GM21529 (cell line): ENCODE measurements around the gene RAB36.

Experiments
- ATAC-seq: cut with Tn5 transposase; IDR thresholded peaks from one replicate; pipeline ENCODE4 v1.9.1; 2021; ENCODE audit not compliant: unreplicated experiment

RAB36 gene

GRCh38 chr22:23137468-23137867, 7.8 kb upstream of the RAB36 start:
- ATAC-seq = no peak

DNA sequence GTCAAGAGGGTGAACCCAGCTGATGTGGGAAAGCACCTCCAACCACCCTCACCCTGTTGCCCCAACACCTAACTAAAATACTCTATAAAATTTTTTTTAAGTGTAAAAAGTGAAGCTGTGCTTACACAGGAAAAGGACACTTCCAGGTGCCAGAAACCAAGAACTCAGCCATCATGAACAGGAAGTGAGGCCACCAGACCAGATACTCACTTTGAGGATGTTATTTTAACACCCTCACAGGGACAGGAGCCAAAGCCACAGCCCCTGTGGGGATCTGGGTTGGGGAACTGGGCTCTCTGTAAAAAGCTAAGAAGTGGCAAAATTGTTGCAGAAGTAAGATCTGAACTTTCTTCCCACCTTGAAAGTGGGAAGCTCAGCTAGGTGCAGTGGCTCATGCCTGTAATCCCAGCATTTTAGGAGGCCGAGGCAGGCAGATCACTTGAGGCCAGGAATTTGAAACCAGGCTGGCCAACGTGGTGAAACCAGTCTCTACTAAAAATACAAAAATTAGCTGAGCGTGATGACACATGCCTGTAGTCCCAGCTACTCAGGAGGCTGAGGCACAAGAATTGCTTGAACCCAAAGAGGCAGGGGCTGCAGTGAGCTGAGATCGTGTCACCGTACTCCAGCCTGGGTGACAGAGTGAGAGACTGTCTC, 7.2 kb upstream of the RAB36 start:
- peak; percentile 50 for ATAC-seq

DNA sequence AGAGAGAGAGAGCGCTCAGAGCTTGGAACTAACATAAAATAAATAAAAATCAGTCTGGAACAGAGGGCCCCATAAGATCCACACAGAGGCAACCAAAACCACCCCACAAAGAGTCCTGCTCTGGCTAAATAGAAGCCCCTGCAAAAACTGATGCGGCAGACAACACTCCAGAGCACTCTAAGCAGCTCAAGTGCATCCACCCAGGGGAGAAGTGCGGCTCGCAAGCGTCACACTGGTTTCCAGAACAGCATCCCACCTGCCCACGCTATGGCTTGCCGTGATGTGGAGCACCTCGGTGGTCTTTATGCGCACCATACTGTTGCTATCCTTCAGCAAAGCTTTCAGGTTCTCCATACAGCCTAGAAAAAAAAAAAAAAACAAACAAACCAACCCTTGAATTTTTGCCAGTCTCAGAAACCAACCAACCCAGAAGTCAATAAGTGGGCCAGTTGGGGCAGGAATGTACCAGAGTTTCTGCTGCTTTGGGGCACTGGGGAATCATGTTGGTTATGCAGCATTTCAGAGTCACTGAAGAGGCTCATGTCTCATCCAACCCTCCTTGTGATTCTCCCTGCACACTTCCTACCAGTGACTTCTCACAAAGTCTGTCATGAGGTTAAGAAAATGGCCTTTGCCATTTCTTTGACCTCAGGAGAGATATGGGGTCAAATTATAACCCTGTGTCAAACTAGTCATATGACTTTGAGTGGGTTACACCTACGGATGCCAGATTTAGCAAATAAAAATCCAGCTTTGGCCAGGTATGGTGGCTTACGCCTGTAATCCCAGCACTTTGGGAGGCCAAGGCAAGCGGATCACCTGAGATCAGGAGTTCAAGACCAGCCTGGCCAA, 6.5 kb upstream of the RAB36 start:
- ATAC-seq = no peak

DNA sequence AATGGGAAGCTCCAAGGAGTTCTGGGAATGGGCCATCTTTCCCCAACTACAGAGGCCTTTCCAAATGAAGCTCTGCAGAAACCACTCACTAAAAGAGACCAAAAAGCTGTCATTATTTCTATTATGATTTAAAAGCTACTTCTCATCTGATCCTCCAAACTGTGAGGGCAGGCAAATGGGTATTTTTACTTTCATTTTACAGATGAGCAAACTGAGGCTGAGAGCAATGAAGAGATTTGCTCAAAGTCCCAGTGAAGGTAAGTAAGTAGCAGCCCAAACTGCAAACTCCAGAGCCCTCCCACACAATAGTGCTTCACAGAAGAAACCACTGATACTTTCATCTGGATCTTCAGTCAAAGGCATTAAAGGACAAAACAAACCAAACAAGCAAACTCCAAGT, 4.9 kb upstream of the RAB36 start:
- ATAC-seq = no peak

GRCh38 chr22:23142546-23143105, 2.7 kb upstream of the RAB36 start:
- no peak for ATAC-seq

- ATAC-seq = no peak
These were observed 2.2 kb upstream of the RAB36 start for GRCh38 chr22:23143119-23143518.

- no peak for ATAC-seq
These were observed 845 bp upstream of the RAB36 start for GRCh38 chr22:23144432-23144831.

- ATAC-seq = no peak
These were observed 697 bp downstream of the RAB36 start for GRCh38 chr22:23145878-23146470.

DNA sequence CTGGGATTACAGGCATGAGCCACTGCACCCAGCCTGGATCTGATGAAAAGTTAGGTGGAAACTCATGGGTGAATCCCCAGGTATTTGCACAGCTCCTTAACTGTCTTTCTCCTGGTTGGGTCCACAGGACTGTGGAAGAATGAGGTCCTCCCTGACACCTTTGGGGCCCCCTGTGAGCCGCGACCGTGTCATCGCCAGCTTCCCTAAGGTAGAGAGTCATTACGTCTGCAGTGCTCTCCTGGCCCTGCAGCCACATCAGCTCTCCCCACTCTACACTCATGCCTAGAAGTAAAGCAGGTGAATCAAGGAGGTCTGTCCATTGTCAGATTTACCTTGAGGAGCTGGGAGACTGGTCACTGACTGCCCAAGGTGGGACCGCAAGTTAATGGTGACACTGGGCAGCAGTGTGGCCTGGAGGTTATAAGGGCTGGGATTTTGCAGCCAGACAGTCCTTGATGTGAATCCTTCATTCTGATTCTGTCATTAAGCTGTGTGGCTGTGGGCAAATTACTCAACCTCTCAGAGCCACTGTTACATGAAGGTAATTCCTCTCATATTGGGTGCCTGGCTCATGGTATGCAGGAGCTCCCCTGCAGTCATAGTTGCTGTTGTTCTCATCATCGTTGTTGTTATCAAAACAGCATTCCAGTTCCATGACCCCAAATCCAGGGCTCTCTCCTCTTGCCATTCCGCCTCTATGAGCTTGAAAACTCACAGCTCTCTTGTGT, 1.4 kb downstream of the RAB36 start:
- no peak for ATAC-seq

DNA sequence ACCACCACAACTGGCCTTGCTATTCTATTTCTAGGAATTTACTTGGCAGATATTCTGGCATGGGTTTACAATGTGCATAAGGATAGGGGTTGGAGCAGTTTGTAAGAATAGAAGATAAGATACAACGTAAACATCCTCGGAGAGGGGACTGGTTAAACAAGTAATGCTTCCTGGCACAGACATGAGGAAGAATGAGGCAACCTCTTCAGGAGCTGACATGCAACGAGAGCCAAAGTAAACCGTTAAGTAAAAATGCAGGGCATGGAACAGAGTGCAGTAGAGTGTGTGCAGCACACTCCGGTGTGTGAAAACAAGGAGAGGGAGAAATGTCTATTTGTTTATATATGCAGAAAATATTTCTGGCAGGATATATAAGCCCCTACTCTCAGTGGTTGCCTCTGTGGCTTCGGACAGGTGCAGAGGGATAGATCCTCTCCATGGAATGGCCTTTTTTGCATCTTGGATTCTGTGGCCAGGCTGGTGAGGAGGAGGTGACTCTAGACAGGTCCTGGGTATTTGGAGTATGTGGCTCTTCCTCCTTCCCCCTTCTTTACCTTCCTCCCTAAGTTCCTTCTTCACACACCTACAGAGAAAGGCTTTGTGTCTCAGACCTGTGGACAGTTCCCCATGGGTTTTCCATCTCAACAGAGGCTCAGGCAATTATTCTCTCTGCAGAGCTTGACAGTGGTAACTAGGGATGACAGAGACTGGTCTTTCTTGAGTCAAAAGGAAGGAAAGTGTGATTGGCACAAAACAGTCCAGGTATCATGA, 2.5 kb downstream of the RAB36 start:
- no peak for ATAC-seq

GRCh38 chr22:23149743-23150238, 4.5 kb downstream of the RAB36 start:
- no peak for ATAC-seq

DNA sequence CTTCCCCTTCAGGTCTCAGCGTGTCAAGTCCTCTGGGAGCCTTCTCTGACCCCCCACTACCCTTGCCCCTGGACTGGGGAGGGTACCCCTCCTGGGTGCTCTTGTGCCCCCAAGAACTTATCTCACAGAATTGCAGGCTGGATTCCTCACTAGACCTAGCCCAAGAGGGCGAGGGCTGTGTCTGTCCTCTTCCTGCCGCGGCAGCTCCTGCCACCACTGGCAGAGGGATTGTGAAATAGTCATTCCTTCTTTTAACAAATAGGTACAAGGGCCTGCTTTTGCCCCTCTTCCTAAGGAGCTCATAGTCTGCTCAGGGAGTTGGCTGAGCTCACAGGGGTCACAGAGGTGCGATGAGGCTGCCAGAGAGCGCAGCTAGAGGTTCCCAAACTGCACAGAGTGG, 5.5 kb downstream of the RAB36 start:
- ATAC-seq = no peak

DNA sequence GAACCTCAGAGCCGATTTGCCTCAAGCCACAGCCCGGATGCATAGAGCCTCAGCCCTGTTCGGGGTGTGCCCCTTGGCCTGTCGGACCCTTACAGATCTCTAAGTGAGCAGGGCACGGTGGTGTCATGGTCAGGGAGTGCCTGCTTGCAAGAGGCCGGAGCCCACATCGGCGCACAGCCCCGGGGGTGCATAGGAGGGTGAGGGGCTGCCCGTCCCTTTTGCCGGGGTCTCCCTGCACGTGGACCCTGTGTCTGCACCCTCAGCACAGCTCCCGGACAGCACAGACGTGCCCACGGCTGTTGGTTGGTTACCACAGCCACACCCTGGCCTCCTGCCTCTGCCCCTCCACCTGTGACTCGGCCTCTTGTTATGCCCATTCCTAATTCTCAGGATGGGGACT, 6.5 kb downstream of the RAB36 start:
- ATAC-seq = no peak

GRCh38 chr22:23152238-23153114, 7.2 kb downstream of the RAB36 start:
- no peak for ATAC-seq

GRCh38 chr22:23153994-23154393, 8.7 kb downstream of the RAB36 start:
- ATAC-seq = no peak

- no peak for ATAC-seq
These were observed 9.2 kb downstream of the RAB36 start for GRCh38 chr22:23154461-23154860.

DNA sequence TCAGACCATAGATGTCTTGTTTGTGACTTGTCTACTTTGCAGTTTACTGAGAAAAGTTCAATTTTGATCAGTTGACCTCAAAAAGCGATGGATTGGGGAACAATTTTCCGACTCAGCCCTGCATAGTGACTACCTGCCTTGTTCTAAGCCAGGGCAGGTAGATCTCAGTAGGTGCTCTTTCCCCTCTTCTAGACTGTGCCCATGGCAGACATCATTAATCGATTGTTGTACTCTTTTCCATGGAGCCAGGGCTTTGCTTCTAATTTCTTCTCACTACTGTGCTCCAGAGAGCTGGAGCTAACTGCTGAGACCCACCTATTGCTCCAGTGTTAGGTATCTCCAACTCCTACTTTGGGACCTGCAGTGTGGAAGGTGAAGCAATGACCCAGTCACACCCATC, 9.9 kb downstream of the RAB36 start:
- no peak for ATAC-seq

DNA sequence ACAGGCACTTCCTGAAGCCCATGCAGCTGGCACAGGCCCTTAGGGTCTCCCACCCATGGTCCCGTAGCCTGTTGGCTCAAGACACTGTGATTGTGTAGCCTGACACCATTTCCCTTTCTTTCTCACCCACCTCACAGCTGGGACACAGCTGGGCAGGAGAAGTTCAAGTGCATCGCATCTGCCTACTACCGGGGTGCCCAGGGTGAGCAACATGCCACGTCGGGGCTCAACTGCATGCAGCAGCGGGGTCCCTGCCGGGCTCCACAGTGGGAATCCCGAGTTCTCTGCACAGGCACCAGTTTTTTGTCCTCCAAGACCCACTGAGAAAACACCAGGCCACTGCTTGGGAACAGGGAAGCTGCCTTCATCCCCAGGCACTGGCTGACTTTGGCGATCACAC, 10.6 kb downstream of the RAB36 start:
- ATAC-seq = no peak

DNA sequence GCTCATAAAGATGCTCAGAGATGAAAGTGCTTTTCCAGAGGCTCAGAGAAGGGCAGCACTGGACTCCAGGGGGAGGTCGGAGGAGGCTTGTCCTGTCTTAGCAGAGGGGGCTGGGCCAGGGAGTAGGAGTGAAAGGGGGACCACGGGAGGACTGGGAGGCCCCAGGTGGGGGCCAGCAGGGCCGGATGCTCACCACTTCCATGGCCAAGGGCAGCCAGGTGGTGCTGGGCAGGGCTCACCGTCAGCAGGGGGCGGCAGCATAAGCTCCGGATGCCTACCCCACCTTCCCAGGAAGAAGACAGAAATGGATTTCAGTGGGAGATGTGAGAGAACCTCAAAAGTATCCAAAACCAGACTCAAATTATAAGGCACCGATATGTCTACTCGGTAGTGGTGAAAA, 11.0 kb downstream of the RAB36 start:
- no peak for ATAC-seq
